HepG2 (cell line): ENCODE data around the gene FBXW4. TPM values are rescaled to one million over a fixed set of nuclear protein-coding genes. Genes with fewer than 3 reads are reported as not detected.

Experiments
- ATAC-seq: fragments of 200-7000 bp; cut with Tn5 transposase; 3 replicates; pipeline ENCODE4 v1.9.1; 2020; ENCODE audit warnings: mild to moderate bottlenecking, moderate library complexity
- BruUV-seq: library from RNA; stranded (reverse); fragments of 400-500 nt; replicated peaks from 2 replicates; lab custom pipeline; 2021; lab: Mats Ljungman, UMichigan
- CTCF ChIA-PET: fragments of 300-600 bp; formaldehyde crosslinking; extraction: SDS; loops from one replicate; lab custom pipeline; 2021; ENCODE audit warnings: low total read pairs, inconsistent platforms, low intra/inter-chr PET ratio; lab: Yijun Ruan, JAX
- POLR2A ChIA-PET: fragments of 350-600 bp; sonication (Branson Sonifier 250); formaldehyde crosslinking; loops from one replicate; lab custom pipeline; 2020; ENCODE audit warnings: antibody characterized with exemption, inconsistent platforms; lab: Yijun Ruan, JAX
- DNase-seq: peaks from one replicate; pipeline ENCODE4 v3.0.0-alpha.2; 2015; ENCODE audit warnings: low spot score
- FAIRE-seq: peaks from 3 replicates; lab custom pipeline; 2011; peaks lifted over from hg19 to GRCh38; lab: Jason Lieb, UNC
- H2AFZ ChIP-seq: one replicate; pipeline ENCODE4 v1.6.1; 2011; ENCODE audit warnings: low read length, inconsistent platforms
- H3K27ac ChIP-seq: fragments of 300-600 bp; 3 replicates; pipeline ENCODE4 v1.8.0; 2011; ENCODE audit warnings: mixed run types, mild to moderate bottlenecking, mixed read lengths, low read length, inconsistent platforms; ENCODE audit not compliant: insufficient read depth; ENCODE audit errors: extremely low read length
- H3K27me3 ChIP-seq, 2 experiments: fragments of 200-600 bp in 1 of 2; 2 replicates in 1 of 2; 3 replicates in 1 of 2; pipeline versions ENCODE4 v1.6.0 to v1.8.0; 2011; ENCODE audit warnings: low read length in 2 of 2, mild to moderate bottlenecking in 2 of 2, moderate library complexity in 2 of 2, inconsistent platforms in 1 of 2; ENCODE audit not compliant: insufficient read depth in 2 of 2, control insufficient read depth in 1 of 2
- H3K36me3 ChIP-seq, 2 experiments: fragments of 200-600 bp in 1 of 2; replicated peaks in 1 of 2; 2 replicates in 1 of 2; 3 replicates in 1 of 2; pipeline versions ENCODE4 v1.5.1 to v1.8.0; 2011; ENCODE audit warnings: low read length in 2 of 2, inconsistent platforms in 1 of 2; ENCODE audit not compliant: insufficient read depth in 2 of 2, control insufficient read depth in 1 of 2
- H3K4me1 ChIP-seq: 2 replicates; pipeline ENCODE4 v1.5.1; 2012; ENCODE audit warnings: low read length, inconsistent platforms; ENCODE audit not compliant: insufficient read depth
- H3K4me2 ChIP-seq: 2 replicates; pipeline ENCODE4 v1.6.0; 2011; ENCODE audit warnings: low read depth, low read length, inconsistent platforms
- H3K4me3 ChIP-seq, 3 experiments: fragments of 200-600 bp in 1 of 3; sonication (generic), shearing (Covaris generic) in 1 of 3; replicated peaks in 1 of 3; 2 replicates each; pipeline ENCODE4 v1.5.1; 2011 to 2016; ENCODE audit warnings: low read length in 3 of 3, inconsistent platforms in 2 of 3, low read depth in 2 of 3, mild to moderate bottlenecking in 2 of 3, control low read depth in 1 of 3, mixed read lengths in 1 of 3; ENCODE audit not compliant: insufficient read depth in 1 of 3
- H3K79me2 ChIP-seq: one replicate; pipeline ENCODE4 v1.6.1; 2011; ENCODE audit warnings: low read length, inconsistent platforms; ENCODE audit not compliant: insufficient read depth
- H3K9ac ChIP-seq: 2 replicates; pipeline ENCODE4 v1.6.0; 2011; ENCODE audit warnings: mild to moderate bottlenecking, low read depth, low read length, inconsistent platforms; ENCODE audit not compliant: insufficient read depth
- H3K9me3 ChIP-seq: 2 replicates; pipeline ENCODE4 v1.5.1; 2012; ENCODE audit warnings: mild to moderate bottlenecking, low read length
- H4K20me1 ChIP-seq: 2 replicates; pipeline ENCODE4 v1.6.0; 2011; ENCODE audit warnings: inconsistent platforms, mild to moderate bottlenecking, low read length, moderate library complexity; ENCODE audit not compliant: insufficient read depth
- JUN ChIP-seq: sonication (generic); formaldehyde crosslinking; IDR thresholded peaks from 2 replicates; pipeline ENCODE4 v1.4.0; 2020; ENCODE audit warnings: mild to moderate bottlenecking, missing genetic modification reagents
- SAFB2 ChIP-seq: sonication (generic); formaldehyde crosslinking; IDR thresholded peaks from 2 replicates; pipeline ENCODE4 v1.5.1; 2020; ENCODE audit warnings: missing genetic modification reagents, low read depth, mild to moderate bottlenecking, borderline replicate concordance
- SP1 ChIP-seq, 2 experiments: fragments of 450-650 bp in 1 of 2; sonication (generic) in 1 of 2; formaldehyde crosslinking in 1 of 2; IDR thresholded peaks; 2 replicates each; pipeline versions ENCODE4 v1.4.0 to v1.6.1; 2016 to 2020; ENCODE audit warnings: missing genetic modification reagents in 1 of 2
- TBP ChIP-seq: sonication (generic); formaldehyde crosslinking; IDR thresholded peaks from 2 replicates; pipeline ENCODE4 v1.5.0; 2020; ENCODE audit warnings: missing genetic modification reagents
- ZFYVE20 ChIP-seq: sonication (generic); formaldehyde crosslinking; IDR thresholded peaks from 2 replicates; pipeline ENCODE4 v1.8.0; 2023; ENCODE audit warnings: low read depth, mild to moderate bottlenecking, moderate library complexity, missing genetic modification reagents, borderline replicate concordance
- ZNF232 ChIP-seq: sonication (generic); formaldehyde crosslinking; IDR thresholded peaks from 2 replicates; pipeline ENCODE4 v1.4.0; 2020; ENCODE audit warnings: missing genetic modification reagents, borderline replicate concordance
- ZNF414 ChIP-seq: sonication (generic); formaldehyde crosslinking; IDR thresholded peaks from 2 replicates; pipeline ENCODE4 v1.5.0; 2020; ENCODE audit warnings: missing genetic modification reagents
- ZNF674 ChIP-seq: sonication (generic); formaldehyde crosslinking; IDR thresholded peaks from 2 replicates; pipeline ENCODE4 v1.5.0; 2020; ENCODE audit warnings: low read depth, mild to moderate bottlenecking, missing genetic modification reagents
- WGBS: methylation state at CpG from one replicate; pipeline ENCODE4 v1.1.6; 2017; ENCODE audit warnings: low lambda C conversion rate; 5-methylcytosine and 5-hydroxymethylcytosine counted together
- in situ Hi-C: cut with HindIII; loops from 2 replicates; pipeline ENCODE4 v1.10.0; 2017; ENCODE audit warnings: low pct_unique_long_range_greater_than_20kb; ENCODE audit not compliant: extremely low pct_ligation_motif_present
- intact Hi-C: fragments of 100-400 bp; cut with micrococcal nuclease; formaldehyde crosslinking; loops from one replicate; pipeline ENCODE4 v1.10.0; 2022; ENCODE audit not compliant: unreplicated experiment
- polyA plus RNA-seq, 8 experiments: library from polyadenylated mRNA; depleted of rRNA in 3 of 8; stranded (reverse) in 7 of 8; unstranded in 1 of 8; fragments of >200 nt; fragmentation: Illumina TruSeq in 4 of 8; extraction: Trizol in 4 of 8; gene quantifications; 2 replicates each; pipeline versions ENCODE4 v1.2.1 to v1.2.3, GENCODE V29; 2011 to 2016; ENCODE audit warnings: low read depth in 4 of 8, missing spikeins in 1 of 8, mixed read lengths in 1 of 8; ENCODE audit not compliant: insufficient read depth in 1 of 8
- total RNA-seq, 5 experiments: library from RNA; depleted of rRNA; stranded (reverse); fragments of >200 nt; fragmentation: Illumina TruSeq; extraction: Trizol; gene quantifications; 2 replicates each; pipeline ENCODE4 v1.2.3, GENCODE V29; 2016; ENCODE audit warnings: low read depth in 1 of 5
- TF ChIP-seq, protein P1 (sequence below): sonication (generic); formaldehyde crosslinking; IDR thresholded peaks from 2 replicates; pipeline ENCODE4 v1.4.0; 2020; ENCODE audit warnings: missing genetic modification reagents
- TF ChIP-seq, protein P2 (sequence below): sonication (generic); formaldehyde crosslinking; IDR thresholded peaks from 2 replicates; pipeline ENCODE4 v1.5.0; 2020; ENCODE audit warnings: missing genetic modification reagents, mild to moderate bottlenecking, borderline replicate concordance
- TF ChIP-seq, protein P3 (sequence below): sonication (generic); formaldehyde crosslinking; IDR thresholded peaks from 2 replicates; pipeline ENCODE4 v1.8.0; 2022; ENCODE audit warnings: mild to moderate bottlenecking, missing genetic modification reagents, moderate library complexity

Gene FBXW4
- total and polyA plus RNA-seq, 2 of the 13 experiments (the other 11 are each of a cell fraction or from before 2014, with no cell fraction given) = 23.5 to 33.7 TPM

- Histone ChIP-seq H3K4me2 (no peak overlapping the region), H3K36me3 (no peaks in the 10 kb centered on the region), H4K20me1 (no peaks in the 10 kb centered on the region)
- ATAC-seq = no peak
- BruUV-seq = no TSS peak
- in situ Hi-C loops = no loop called here
- 17% methylated on average over 2 of the region's 3 CpGs for WGBS
- TF ChIP-seq SP1 (IDR thresholded peaks at IDR 0.05) (no peak), SP1 (CRISPR knock-in tag; IDR thresholded peaks at IDR 0.05) (no peak), ZNF414 (no peak), ZFYVE20 (no peak), ZNF674 (no peak), JUN (CRISPR knock-in tag) (no peak), ZNF232 (CRISPR knock-in tag) (no peak), TBP (CRISPR knock-in tag) (no peak), SAFB2 (CRISPR knock-in tag) (no peak)
- TF ChIP-seq, protein P1, sequence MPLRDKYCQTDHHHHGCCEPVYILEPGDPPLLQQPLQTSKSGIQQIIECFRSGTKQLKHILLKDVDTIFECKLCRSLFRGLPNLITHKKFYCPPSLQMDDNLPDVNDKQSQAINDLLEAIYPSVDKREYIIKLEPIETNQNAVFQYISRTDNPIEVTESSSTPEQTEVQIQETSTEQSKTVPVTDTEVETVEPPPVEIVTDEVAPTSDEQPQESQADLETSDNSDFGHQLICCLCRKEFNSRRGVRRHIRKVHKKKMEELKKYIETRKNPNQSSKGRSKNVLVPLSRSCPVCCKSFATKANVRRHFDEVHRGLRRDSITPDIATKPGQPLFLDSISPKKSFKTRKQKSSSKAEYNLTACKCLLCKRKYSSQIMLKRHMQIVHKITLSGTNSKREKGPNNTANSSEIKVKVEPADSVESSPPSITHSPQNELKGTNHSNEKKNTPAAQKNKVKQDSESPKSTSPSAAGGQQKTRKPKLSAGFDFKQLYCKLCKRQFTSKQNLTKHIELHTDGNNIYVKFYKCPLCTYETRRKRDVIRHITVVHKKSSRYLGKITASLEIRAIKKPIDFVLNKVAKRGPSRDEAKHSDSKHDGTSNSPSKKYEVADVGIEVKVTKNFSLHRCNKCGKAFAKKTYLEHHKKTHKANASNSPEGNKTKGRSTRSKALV (CRISPR knock-in tag) = no peak
- TF ChIP-seq, protein P2, sequence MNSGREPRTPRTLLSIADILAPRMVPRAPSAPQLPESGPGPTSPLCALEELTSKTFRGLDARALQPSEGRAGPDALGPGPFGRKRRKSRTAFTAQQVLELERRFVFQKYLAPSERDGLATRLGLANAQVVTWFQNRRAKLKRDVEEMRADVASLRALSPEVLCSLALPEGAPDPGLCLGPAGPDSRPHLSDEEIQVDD (CRISPR knock-in tag) = no peak
- TF ChIP-seq, protein P3, sequence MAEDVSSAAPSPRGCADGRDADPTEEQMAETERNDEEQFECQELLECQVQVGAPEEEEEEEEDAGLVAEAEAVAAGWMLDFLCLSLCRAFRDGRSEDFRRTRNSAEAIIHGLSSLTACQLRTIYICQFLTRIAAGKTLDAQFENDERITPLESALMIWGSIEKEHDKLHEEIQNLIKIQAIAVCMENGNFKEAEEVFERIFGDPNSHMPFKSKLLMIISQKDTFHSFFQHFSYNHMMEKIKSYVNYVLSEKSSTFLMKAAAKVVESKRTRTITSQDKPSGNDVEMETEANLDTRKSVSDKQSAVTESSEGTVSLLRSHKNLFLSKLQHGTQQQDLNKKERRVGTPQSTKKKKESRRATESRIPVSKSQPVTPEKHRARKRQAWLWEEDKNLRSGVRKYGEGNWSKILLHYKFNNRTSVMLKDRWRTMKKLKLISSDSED (CRISPR knock-in tag) = no peak
- TF ChIP-seq, all 625 proteins: peak for 0
- Histone ChIP-seq H2AFZ (no peak overlapping the region), H3K27me3 (peaks cover 0 to 31% of the 10 kb centered on the region in 2 experiments; a peak in 4 of 5 replicates), H3K9me3 (no peaks in the 10 kb centered on the region), H3K79me2 (no peaks in the 10 kb centered on the region), H3K9ac (no peak overlapping the region), H3K4me1 (peaks cover 31% of the 10 kb centered on the region), H3K27ac (no peak overlapping the region), H3K4me3 (no peak overlapping the region)
- ChIA-PET CTCF (no interaction called here), POLR2A (no interaction called here)
- FAIRE-seq = no peak
- intact Hi-C loops = no loop called here
- DNase-seq = no peak
Measured at GRCh38 chr10:101563007-101563406, 132.0 kb downstream of the FBXW4 start.
